GM21717 (cell line): ENCODE measurements around the gene ZNF511.

ENCODE experiments used
- ATAC-seq: cut with Tn5 transposase; IDR thresholded peaks from one replicate; pipeline ENCODE4 v1.9.1; 2021; ENCODE audit warnings: mild to moderate bottlenecking, moderate library complexity; ENCODE audit not compliant: unreplicated experiment

ZNF511 gene

DNA sequence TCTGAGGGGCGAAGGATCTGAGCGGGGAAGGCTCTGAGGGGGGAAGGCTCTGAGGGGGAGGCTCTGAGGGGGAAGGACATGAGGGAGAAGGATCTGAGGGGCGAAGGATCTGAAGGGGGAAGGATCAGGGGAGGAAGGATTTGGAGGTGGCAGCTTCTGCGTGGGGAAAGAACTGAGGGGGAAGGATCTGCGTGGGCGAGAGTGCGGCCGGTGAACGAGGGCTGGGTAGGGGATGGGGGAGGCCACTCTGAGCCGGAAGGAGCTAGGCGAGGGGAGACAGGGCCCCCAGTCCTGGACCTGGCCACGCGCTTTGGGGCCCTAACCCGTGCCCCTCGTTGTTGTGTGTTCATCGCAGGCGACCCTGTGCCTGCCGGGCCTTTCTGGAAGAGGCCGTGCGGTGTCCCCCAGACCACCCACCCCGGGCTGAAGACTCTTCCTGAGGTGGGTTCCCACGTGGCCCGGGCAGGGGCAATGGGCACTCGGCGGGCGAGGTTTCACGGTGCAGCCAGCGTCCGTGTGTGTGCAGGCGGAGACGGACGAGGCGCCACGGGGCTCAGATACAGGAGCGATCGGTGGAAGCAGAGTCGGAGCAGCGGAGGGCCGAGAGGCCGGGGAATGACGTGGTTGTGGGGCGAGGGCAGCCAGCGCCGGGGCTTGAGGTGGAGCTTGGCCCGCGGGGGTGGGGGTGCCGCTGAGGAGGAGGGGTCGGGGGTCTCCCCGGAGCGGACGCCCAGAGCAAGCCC, 26.0 kb downstream of the ZNF511 start:
- ATAC-seq = no peak

DNA sequence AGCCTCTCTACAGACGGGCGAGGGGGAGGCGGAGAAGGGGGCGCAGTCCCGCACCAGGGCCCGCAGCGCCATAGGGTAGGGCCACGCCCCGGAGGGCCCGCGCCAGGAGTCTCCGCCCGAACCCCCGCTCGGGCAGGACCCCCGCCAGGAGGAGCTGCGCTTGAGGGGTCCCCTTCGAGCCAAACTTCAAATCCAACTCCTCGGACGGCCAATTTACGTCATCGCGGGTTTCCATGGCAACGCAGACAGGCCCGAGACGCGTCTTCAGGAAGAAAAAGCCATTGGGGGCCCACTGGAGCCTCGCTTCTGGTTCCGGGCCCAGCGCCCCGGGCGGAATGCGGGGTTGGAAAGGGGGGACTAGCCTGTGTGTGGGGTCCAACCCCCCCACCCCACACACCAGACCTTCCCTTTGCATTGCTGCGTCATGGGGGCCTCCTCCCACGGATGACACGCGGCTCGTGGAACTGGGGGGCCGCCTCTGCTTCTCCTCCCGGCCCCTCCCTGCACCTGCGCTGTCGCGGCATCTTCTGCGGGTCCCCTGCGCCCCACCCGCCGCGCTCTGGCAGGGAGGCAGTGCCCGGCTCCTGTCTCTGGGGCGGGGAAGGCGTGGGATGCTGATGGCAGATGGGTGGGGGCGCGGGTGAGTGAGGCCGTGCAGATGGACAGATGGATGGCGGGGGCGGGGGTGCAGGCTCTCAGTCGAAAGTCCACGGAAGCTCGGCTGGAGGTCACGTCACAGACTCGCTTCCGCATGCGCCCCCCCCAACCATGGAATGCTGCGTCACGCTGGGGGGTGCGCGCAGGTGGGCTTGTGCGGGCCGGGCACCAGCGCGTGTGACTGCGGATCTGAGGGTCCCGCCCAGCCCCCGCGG, 26.8 kb downstream of the ZNF511 start:
- no peak for ATAC-seq

DNA sequence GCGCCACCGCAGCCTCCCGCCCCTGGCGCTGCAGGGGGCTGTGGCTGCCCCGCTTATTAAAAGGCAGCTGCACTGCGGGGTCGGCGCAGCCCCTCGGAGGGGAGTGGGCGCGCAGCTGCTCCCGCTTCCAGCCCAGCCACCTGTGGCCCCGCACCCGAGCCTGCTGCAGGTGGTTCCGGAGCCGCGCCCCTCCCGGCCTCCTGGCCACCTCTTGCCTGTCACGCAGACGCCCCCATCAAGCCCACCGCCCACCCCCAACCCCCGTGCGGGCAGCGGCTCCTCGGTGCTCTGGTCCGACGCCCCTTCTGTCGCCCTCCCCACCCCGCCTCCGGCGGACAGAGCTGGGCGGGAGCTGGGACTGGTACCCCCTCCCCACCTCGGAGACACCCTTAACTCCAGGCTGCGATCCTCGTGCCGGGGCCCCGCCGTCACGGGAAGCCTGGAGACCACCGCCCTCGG, 27.4 kb downstream of the ZNF511 start:
- no peak for ATAC-seq

DNA sequence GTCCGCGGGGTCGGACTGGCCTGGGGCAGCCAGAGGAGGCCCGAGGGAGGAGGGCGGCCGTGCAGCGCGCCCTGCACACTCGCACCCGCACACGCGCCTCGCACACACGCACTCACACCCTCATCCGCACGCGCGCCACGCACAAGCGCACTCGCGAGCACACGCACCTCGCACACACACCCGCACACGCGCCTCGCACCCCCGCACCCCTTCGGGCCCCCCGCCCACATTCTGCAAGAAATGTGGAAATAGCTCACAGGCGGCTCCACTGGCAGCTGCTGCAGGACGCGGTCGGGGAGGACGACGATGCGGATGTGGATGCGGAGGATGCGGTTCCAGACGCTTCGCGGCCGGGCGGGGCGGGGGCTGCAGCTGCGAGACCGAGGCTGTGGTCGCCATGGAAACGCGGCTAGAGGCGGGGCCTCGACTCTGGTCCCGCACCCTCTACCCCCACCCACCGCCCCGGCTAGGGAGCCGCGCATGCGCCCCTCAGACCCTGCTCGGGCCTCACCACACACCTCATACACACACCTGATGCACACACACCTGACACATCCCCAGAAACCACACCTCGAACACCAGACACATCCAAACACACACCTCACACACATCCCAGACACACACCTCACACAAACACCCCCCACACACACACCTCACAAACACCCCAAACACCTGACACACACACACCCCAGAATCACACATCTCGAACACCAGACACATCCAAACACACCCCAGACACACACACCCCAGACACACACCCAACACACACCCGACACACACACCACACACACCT, 28.1 kb downstream of the ZNF511 start, which contains the start of gene CALY:
Gene CALY (minus strand): TSS at position 320 of the 793 bp plus-strand sequence. CDS start 7,907 bp downstream, outside the sequence.
- no peak for ATAC-seq

DNA sequence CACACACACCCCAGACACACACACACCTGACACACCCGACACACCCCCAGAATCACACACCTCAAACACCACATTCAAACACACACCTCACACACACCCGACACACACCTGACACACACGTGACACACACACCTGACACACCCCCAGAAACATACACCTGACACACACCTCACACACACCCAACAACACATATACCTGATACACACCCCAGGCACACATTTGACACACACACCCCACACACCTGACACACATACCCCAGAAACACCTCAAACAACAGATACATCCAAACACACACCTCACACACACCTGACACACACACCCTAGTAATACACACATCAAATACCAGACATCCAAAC, 28.6 kb downstream of the ZNF511 start:
- no peak for ATAC-seq

DNA sequence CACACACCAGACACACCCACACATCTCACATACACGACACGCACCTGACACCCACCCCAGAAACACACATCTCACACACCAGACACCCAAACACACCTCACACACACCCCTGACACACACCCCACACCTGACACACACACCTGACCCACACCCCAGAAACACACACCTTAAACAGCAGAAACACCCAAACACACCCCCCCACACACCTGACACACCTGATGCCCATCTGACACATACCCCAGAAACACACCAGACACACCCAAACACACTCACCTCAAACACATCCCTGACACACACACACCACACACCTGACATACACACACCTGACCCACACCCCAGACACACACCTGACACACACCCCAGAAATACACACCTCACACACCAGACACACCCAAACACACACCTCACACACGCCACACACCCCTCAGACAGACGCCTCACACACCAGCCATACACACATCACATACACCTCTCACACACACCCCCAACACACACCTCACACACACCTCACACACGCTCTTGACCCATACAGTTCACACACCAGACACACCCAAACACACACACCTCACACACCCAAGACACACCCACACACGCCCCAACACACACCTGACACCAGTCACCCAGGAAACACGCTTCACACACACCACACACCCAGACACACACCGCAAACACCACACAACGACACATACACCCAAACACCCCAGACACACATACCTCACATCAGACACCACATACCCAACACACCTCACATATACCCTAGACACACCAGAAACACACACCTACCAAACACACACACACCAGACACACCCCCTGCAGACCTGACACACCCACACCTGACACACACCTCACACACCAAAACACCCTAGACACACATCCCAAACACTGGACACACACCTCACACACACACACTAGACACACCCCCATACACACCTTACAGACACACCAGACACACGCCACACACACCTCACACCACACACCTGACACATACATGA, 29.7 kb downstream of the ZNF511 start:
- ATAC-seq = no peak

DNA sequence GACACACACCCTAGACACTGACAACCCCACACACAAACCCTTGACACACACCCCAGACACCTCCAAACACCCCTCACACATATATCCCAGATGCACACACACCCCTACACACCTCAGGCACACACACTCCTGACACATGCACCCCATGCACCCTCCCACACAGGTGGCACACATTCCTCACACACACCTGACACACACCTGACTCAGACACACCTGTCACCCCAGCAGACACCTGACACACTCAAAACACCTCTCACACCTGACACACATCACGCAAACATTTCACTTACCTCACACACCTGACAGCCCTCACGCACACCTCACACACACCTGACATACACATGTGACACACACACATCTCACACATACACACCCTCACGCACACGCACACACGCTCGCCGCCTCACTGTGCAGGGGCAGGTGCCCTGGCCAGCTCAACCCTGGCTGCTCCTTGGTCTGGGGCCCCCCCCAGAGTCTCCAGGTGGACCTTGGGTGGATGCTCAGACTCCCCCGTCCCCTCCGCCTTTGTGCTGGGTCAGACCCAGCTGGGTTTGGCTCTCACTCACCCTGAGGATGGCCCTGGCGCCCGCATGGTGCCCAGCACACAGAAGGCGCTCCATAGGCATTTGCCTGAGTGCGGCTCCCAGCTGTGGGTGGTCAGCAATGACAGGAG, 31.1 kb downstream of the ZNF511 start:
- ATAC-seq = no peak

DNA sequence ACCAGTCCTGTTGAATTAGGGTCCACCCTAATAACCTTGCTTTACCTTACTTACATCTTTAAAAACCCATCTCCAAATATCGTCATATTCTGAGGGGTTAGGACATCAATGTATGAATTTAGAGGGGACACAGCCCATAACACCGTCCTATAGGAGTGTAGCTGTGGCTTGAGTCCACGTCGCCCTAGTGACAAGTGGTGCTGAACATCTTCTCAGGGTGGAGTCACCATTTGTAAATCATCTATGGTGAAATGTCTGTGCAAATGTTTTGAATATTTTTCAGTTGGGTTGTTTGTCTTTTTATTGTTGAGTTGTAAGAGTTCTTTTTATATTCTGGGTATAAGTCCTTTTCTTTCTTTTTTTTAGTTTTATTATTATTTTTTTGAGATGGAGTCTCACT, 33.3 kb downstream of the ZNF511 start:
- no peak for ATAC-seq

DNA sequence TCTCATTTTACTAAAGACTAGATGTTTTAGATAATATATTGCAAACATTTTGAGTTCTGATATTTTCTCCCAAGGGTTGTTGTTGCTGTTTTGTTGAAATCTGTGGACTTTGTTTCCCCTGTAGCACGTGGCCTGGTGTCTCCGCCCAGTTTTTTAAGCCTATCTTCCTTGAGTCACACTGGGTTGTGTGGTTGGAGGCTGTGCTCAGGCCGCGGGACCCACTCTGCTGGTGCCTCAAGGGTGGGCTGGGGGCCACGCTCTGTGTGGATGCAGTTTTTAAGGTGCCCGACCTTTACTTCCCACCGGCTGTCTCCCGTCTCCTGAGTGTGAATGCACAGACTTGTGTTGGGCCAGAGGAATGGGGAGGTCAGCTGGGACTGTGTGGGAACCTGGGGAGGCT, 34.2 kb downstream of the ZNF511 start:
- ATAC-seq = no peak

DNA sequence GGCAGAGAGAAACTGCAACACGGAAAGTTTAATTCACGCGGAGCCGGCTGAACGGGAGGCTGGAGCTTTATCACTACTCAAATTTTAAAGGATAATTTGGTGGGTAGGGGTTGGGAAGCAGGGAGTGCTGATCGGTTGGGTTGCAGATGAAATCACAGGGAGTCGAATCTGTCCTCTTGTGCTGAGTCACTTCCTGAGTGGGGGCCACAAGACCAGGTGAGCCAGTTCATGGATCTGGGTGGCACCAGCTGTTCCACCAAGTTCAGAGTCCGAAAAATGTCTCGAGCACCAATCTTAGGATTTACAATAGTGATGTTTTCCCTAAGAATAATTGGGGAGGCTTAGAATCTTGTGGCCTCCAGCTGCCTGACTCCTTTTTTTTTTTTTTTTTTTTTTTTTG, 34.8 kb downstream of the ZNF511 start:
- no peak for ATAC-seq

DNA sequence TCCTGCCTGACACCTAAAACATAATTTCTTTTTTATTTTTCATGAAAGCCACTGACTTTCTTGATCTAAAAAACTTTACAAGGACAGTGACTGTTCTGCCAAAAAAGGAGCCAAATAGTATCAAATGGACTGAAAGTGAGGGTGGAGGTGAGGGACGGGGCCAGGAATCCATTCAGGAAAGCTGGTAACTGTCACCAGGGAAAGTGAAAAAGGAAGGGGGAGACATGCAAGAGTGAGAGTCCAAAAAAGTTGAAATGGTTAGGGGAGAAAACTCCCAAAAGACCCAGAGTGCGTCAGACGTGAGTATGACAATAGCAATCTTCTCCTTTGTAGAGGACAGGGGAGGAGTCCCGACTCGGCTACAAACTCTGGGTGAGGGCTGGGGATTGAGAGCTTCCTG, 35.5 kb downstream of the ZNF511 start:
- no peak for ATAC-seq

DNA sequence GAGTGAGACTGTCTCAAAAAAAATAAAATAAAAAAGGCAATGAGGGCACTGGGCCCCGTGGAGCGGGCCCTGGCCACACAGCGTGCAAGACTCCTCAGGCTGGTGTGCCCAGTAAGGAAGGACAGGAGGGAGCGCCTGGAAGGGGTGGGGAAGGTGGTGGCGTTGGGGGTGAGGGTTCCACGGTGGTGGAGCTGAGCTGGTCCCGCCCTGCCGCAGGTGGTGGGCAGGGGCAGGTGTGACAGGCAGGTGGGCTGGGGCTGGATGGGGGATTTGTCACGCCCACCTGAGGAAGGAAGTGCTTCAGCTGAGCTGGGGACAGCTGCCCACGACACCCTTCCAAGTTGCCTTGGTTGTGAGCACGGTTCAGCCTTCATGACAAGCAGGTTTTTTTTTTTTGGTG, 37.7 kb downstream of the ZNF511 start:
- ATAC-seq = no peak

DNA sequence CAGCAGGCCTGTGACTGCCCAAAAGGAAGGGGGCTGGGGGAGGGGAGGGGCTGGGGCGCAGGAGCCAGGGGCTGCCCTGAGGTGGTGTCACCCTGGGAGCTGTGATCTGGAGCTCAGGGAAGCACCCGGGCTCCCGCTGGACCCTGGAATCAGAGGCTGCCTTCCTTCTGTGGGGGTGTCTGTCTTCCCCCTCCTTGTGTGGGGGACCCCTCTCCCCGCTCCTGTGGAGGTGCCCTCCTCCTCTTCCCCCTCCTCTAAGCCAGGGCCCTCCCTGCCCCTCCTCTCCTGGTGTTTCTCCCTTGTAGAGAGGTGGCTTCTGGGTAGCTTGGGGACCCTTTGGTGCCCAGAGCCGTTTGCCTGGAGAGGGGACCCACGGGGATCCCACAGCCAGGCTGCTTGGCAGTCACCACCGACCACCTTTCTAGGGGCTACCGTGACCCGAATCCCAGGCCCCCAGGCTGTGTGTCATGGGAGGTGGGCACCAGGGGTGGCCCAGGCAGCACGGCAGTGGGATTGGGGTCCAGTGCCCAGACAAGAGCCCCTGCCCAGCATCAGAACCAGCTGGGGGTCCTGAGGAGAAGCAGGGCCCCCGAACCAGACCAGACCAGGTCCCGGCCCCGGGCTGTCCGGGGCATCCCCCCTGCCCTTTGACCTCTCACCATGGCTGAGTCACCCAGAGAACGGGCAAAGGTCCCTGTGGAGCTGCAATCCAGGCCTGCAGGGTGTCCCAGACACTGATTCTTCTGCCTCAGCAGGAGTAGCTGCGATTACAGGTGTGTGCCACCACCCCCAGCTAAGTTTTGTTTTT, 39.2 kb downstream of the ZNF511 start:
- ATAC-seq = no peak

DNA sequence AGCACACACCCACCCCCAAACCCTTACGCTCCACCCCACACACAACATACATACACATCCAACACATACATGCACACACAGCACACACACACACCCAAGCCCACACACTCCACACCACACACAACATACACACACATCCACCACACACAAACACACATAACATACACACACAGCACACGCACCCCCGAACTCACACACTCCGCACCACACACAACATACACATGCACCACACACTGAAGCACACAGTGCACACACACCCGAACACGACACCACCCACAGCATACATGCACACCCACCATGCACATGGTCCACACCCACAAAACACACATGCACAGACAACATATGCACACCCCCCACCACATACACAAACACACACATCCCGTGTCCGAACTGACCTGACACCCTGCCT, 40.5 kb downstream of the ZNF511 start:
- ATAC-seq = no peak

DNA sequence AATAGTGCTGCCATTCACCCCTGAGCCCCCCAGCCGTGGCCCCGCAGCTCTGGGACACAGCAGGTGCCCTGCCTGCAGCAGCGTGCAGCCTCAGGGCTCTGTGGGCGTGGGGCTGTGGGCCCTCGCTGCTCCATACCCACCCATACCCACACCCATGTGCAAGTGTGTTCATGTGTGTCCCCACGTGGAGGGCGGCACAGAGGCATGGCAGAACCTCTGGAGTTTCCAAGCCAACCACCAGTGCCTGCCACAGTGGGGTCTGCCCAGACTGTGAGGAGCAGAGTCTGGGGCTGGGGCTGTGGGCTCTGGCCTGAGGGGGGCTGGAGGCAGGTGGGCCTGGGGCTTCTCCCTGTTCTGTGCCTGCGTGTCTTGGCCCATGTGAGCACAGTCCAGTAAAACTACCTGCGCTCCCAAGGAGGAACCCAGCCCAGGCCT, 40.9 kb downstream of the ZNF511 start:
- ATAC-seq = no peak

DNA sequence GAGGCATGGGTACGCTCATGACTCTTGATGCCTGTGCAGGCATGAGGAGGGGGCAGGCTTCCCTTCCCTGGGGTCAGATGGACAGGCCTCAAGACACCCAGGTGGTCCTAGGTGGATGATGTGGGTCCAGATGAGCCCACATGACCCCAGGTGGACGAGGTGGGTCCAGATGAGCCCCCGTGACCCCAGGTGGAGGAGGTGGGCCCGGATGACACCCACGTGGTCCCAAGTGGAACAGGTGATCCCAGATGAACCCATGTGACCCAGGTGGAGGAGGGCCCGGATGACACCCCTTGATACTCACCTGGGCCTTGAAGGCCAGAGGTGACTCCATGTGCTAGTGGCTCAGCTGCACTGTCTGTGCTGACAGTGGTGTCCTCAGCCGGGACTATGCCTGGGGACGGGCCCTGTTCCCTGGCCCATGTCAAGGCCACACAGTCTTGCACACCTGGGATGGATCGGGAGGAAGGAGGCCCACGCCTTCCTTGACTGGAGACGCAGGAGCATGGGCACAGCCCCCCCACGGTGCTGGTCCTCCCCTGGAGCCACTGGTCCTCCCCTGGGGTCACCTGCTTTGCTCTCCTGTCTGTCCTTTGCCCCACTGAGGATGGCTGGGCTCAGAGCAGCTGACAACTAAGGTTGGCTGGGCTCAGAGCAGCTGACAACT, 41.7 kb downstream of the ZNF511 start:
- ATAC-seq = no peak

DNA sequence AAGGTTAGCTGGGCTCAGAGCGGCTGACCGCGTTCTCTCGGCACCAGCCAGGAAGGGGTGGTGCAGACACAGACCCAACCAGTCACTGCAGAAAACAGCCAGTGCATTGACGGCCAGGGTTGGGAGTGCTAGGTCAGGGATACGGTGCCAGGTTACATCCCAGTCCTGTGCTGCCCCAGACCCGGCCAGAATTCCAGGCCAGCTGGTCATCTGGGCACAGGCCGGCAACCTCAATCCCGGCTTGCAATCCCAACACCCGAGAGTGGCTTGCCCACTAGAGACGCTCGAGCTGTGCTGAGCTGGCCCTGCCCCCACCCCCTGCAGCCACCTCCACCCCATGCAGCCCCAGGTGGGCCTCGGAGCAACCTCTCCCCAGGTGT, 42.2 kb downstream of the ZNF511 start:
- no peak for ATAC-seq
